ENCODE measurements around the gene OR51B4.

DNA sequence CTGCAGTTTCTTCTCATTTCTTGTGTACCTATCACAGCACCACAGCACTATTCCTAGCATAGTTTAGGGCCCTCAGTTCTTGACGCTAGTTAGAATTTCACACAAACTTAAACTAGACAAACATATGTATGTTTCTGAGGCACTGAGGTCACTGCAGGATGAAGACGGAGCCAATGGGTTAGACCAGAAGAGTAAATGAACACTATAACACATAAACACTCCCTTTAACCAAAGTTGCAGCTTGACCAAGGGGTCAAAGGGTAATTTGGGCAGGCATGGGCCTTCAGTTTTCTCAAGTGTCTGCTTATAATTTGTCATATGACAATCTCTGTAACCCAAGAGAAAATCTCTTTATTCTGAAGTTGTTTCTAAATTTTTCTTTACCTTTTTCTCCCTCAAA, 19.1 kb downstream of the OR51B4 start:
- TF ChIP-seq, protein P1, sequence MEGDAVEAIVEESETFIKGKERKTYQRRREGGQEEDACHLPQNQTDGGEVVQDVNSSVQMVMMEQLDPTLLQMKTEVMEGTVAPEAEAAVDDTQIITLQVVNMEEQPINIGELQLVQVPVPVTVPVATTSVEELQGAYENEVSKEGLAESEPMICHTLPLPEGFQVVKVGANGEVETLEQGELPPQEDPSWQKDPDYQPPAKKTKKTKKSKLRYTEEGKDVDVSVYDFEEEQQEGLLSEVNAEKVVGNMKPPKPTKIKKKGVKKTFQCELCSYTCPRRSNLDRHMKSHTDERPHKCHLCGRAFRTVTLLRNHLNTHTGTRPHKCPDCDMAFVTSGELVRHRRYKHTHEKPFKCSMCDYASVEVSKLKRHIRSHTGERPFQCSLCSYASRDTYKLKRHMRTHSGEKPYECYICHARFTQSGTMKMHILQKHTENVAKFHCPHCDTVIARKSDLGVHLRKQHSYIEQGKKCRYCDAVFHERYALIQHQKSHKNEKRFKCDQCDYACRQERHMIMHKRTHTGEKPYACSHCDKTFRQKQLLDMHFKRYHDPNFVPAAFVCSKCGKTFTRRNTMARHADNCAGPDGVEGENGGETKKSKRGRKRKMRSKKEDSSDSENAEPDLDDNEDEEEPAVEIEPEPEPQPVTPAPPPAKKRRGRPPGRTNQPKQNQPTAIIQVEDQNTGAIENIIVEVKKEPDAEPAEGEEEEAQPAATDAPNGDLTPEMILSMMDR (conservative IDR thresholded peaks at IDR 0.05 in 1 of 2, IDR thresholded peaks at IDR 0.05 in 1 of 2; ENCODE audit: extremely low read depth in 1 of 2, insufficient read depth in 1 of 2, low read depth in 1 of 2, low read length in 2 of 2), result no peak
- no peak for TF ChIP-seq EZH2 (IDR thresholded peaks at IDR 0.05; ENCODE audit: borderline replicate concordance, low read length)
